SU-DHL-6 (cell line): ENCODE measurements around the gene MUC6.

Experiments
- EZH2phosphoT487 ChIP-seq: fragments of 200-600 bp; sonication (generic), shearing (Covaris generic); conservative IDR thresholded peaks from 2 replicates; pipeline ENCODE4 v1.6.1; 2018; ENCODE audit warnings: mild to moderate bottlenecking, antibody characterized with exemption, low read length, moderate library complexity, mixed read lengths
- TF ChIP-seq, protein P1 (sequence below): fragments of 200-600 bp; sonication (generic); IDR thresholded peaks from one replicate; pipeline ENCODE4 v1.5.1; 2017; ENCODE audit warnings: antibody characterized with exemption, mild to moderate bottlenecking, low read length, moderate library complexity; ENCODE audit not compliant: insufficient read depth, poor library complexity, severe bottlenecking

DNA sequence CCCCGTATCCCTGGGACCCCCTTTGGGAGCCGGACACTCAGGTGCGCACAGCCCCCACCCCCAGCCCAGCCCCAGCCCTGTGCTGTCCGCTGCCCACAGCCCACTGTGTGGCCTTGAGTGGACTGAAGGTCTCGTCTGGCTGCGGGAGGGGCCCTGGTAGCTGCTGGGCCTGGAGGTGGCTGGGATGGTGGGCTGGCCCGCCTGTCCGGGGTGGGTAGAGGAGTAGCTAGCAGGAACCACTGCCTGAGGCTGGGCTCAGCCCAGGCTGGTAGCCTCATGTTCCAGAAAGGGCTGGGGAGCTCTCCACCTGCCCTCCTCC, 4.6 kb upstream of the MUC6 start:
- TF ChIP-seq, protein P1, sequence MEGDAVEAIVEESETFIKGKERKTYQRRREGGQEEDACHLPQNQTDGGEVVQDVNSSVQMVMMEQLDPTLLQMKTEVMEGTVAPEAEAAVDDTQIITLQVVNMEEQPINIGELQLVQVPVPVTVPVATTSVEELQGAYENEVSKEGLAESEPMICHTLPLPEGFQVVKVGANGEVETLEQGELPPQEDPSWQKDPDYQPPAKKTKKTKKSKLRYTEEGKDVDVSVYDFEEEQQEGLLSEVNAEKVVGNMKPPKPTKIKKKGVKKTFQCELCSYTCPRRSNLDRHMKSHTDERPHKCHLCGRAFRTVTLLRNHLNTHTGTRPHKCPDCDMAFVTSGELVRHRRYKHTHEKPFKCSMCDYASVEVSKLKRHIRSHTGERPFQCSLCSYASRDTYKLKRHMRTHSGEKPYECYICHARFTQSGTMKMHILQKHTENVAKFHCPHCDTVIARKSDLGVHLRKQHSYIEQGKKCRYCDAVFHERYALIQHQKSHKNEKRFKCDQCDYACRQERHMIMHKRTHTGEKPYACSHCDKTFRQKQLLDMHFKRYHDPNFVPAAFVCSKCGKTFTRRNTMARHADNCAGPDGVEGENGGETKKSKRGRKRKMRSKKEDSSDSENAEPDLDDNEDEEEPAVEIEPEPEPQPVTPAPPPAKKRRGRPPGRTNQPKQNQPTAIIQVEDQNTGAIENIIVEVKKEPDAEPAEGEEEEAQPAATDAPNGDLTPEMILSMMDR = no peak
- TF ChIP-seq EZH2phosphoT487 = no peak
